GM23248 (cell line): ENCODE data around the gene TBXAS1.

Source experiments
- EZH2 ChIP-seq: fragments of 200-600 bp; sonication (generic); IDR thresholded peaks from 2 replicates; pipeline ENCODE4 v1.6.1; 2018; ENCODE audit warnings: antibody characterized with exemption, mild to moderate bottlenecking; ENCODE audit not compliant: insufficient read depth, poor library complexity, severe bottlenecking
- EZH2phosphoT487 ChIP-seq: fragments of 200-600 bp; sonication (generic); IDR thresholded peaks from 2 replicates; pipeline ENCODE4 v1.6.1; 2018; ENCODE audit warnings: antibody characterized with exemption, moderate library complexity, mild to moderate bottlenecking, low read depth; ENCODE audit not compliant: insufficient read depth

DNA sequence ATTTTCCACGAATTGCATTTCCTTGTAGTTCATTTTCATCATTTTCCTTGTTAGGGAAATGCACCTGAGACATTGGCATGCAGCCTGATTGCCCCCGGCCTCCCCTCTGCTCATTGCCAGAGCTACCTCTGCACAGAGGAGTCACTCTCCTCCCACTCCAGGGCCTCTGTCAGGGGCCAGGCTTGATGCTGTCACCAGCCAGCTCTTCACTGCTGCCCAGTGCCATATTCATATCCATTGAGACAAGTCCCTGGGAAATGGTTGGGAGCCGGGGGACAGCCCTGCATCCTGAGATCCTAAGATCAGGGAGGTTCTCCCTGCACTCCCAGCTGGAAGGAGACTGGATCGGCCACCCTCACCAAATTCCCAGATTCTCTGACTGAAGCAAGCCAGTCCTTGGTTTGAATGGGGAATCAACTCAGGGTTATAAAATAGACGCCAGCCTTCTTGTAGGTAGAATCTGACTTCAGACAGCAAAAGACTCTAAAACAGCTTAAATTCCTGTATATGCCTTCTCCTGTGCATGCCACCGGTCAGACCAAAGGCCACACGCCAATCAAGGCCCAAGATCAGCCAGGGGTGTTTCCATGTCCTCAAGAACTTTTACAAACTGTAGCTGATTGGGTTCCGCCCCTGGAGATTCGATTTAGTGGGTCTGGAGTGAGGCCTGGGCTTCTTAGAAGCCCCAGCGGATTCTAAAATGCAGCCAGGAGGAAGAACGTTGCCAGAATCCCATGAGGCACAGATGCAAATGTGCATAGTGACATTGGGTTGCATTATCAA lies 147.2 kb downstream of the TBXAS1 start:
- TF ChIP-seq EZH2phosphoT487, result no peak
- no peak for TF ChIP-seq EZH2
